HUES48 (cell line): ENCODE measurements around the gene ARL2.

Source experiments
- H3K27ac ChIP-seq: one replicate; pipeline ENCODE4 v1.7.0; 2013; ENCODE audit warnings: low read depth, low read length, inconsistent platforms
- H3K27me3 ChIP-seq: 2 replicates; pipeline ENCODE4 v1.6.1; 2013; ENCODE audit warnings: mild to moderate bottlenecking, low read length; ENCODE audit not compliant: control insufficient read depth, insufficient read depth
- H3K36me3 ChIP-seq: 2 replicates; pipeline ENCODE4 v1.6.1; 2013; ENCODE audit warnings: low read length; ENCODE audit not compliant: control insufficient read depth, insufficient read depth
- H3K4me1 ChIP-seq: 2 replicates; pipeline ENCODE4 v1.6.1; 2013; ENCODE audit warnings: mild to moderate bottlenecking, low read length; ENCODE audit not compliant: control insufficient read depth, insufficient read depth
- H3K4me3 ChIP-seq: 2 replicates; pipeline ENCODE4 v1.5.1; 2013; ENCODE audit warnings: mild to moderate bottlenecking, low read depth, low read length
- H3K9ac ChIP-seq: 2 replicates; pipeline ENCODE4 v1.6.1; 2013; ENCODE audit warnings: mild to moderate bottlenecking, low read depth, low read length, moderate library complexity
- H3K9me3 ChIP-seq: 2 replicates; pipeline ENCODE4 v1.6.1; 2013; ENCODE audit warnings: low read length; ENCODE audit not compliant: control insufficient read depth, insufficient read depth

The ARL2 gene

GRCh38 chr11:65060913-65061408 is 47.0 kb downstream of the ARL2 start:
- no peak overlapping the region for H3K9ac ChIP-seq
- H3K27me3 ChIP-seq, result no peaks in the 10 kb centered on the region
- H3K27ac ChIP-seq, result no peak overlapping the region
- no peak overlapping the region for H3K4me3 ChIP-seq
- no peaks in the 10 kb centered on the region for H3K9me3 ChIP-seq
- no peaks in the 10 kb centered on the region for H3K4me1 ChIP-seq
- no peaks in the 10 kb centered on the region for H3K36me3 ChIP-seq

- H3K27me3 ChIP-seq, result no peaks in the 10 kb centered on the region
- peaks cover 6% of the 10 kb centered on the region; the same call in 1 of the 2 replicates for H3K4me1 ChIP-seq
- H3K9ac ChIP-seq, result no peak overlapping the region
- H3K27ac ChIP-seq, result no peak overlapping the region
- H3K36me3 ChIP-seq, result no peaks in the 10 kb centered on the region
- H3K4me3 ChIP-seq, result no peak overlapping the region
- no peaks in the 10 kb centered on the region for H3K9me3 ChIP-seq
These were observed 49.6 kb downstream of the ARL2 start for GRCh38 chr11:65063532-65063931.

GRCh38 chr11:65064847-65065240 is 50.9 kb downstream of the ARL2 start:
- Histone ChIP-seq H3K4me3 (no peak overlapping the region), H3K27me3 (no peaks in the 10 kb centered on the region), H3K27ac (no peak overlapping the region), H3K9me3 (no peaks in the 10 kb centered on the region), H3K4me1 (peaks cover 6% of the 10 kb centered on the region; the same call in 1 of the 2 replicates), H3K9ac (no peak overlapping the region), H3K36me3 (no peaks in the 10 kb centered on the region)

- no peak overlapping the region for H3K4me3 ChIP-seq
- no peaks in the 10 kb centered on the region for H3K36me3 ChIP-seq
- H3K4me1 ChIP-seq, result peaks cover 6% of the 10 kb centered on the region; the same call in 1 of the 2 replicates
- no peaks in the 10 kb centered on the region for H3K9me3 ChIP-seq
- H3K27ac ChIP-seq, result no peak overlapping the region
- H3K27me3 ChIP-seq, result no peaks in the 10 kb centered on the region
- no peak overlapping the region for H3K9ac ChIP-seq
These were observed 51.9 kb downstream of the ARL2 start for GRCh38 chr11:65065851-65066250.

- Histone ChIP-seq H3K36me3 (no peaks in the 10 kb centered on the region), H3K4me3 (no peak overlapping the region; the same call in 1 of the 2 replicates), H3K4me1 (peaks cover 6% of the 10 kb centered on the region; the same call in 1 of the 2 replicates), H3K27ac (peak overlapping the region; percentile 69), H3K27me3 (no peaks in the 10 kb centered on the region), H3K9ac (0 out of 2 replicates have a peak overlapping the region, but pooled peaks have one; percentile 4), H3K9me3 (no peaks in the 10 kb centered on the region)
These were observed 52.4 kb downstream of the ARL2 start for GRCh38 chr11:65066315-65066714.

GRCh38 chr11:65066805-65067291 is 52.9 kb downstream of the ARL2 start:
- no peaks in the 10 kb centered on the region for H3K27me3 ChIP-seq
- no peak overlapping the region; the same call in 1 of the 2 replicates for H3K4me3 ChIP-seq
- no peaks in the 10 kb centered on the region for H3K36me3 ChIP-seq
- H3K4me1 ChIP-seq, result peaks cover 6% of the 10 kb centered on the region; the same call in 1 of the 2 replicates
- H3K9me3 ChIP-seq, result no peaks in the 10 kb centered on the region
- H3K9ac ChIP-seq, result no peak overlapping the region
- peak overlapping the region; percentile 69 for H3K27ac ChIP-seq

- H3K27ac ChIP-seq, result peak overlapping the region; percentile 69
- no peak overlapping the region for H3K9ac ChIP-seq
- no peaks in the 10 kb centered on the region for H3K27me3 ChIP-seq
- no peaks in the 10 kb centered on the region for H3K36me3 ChIP-seq
- H3K4me1 ChIP-seq, result peaks cover 6% of the 10 kb centered on the region; the same call in 1 of the 2 replicates
- H3K9me3 ChIP-seq, result no peaks in the 10 kb centered on the region
- no peak overlapping the region for H3K4me3 ChIP-seq
These were observed 53.5 kb downstream of the ARL2 start for GRCh38 chr11:65067446-65067845.

GRCh38 chr11:65069217-65069616 is 55.3 kb downstream of the ARL2 start:
- no peak overlapping the region for H3K4me3 ChIP-seq
- H3K36me3 ChIP-seq, result no peaks in the 10 kb centered on the region
- no peaks in the 10 kb centered on the region for H3K27me3 ChIP-seq
- H3K9ac ChIP-seq, result no peak overlapping the region
- no peak overlapping the region for H3K27ac ChIP-seq
- H3K4me1 ChIP-seq, result peaks cover 6% of the 10 kb centered on the region; the same call in 1 of the 2 replicates
- no peaks in the 10 kb centered on the region for H3K9me3 ChIP-seq
